Trophoblast cell (in vitro differentiated cells and primary cell): ENCODE data around the gene ST7.

ENCODE experiments used
- DNase-seq, 2 donors: peaks; one replicate each; pipeline ENCODE4 v3.0.0-alpha.2; 2016
- H2AFZ ChIP-seq: 2 replicates; pipeline ENCODE4 v1.6.1; 2013; ENCODE audit warnings: low read length, moderate library complexity, mild to moderate bottlenecking; ENCODE audit not compliant: insufficient read depth, poor library complexity
- H2AK5ac ChIP-seq: 2 replicates; pipeline ENCODE4 v1.6.1; 2013; ENCODE audit warnings: mild to moderate bottlenecking, low read length
- H2BK120ac ChIP-seq: 2 replicates; pipeline ENCODE4 v1.6.1; 2013; ENCODE audit warnings: low read length, mild to moderate bottlenecking, moderate library complexity; ENCODE audit not compliant: insufficient read depth, poor library complexity
- H2BK12ac ChIP-seq: 2 replicates; pipeline ENCODE4 v1.6.1; 2013; ENCODE audit warnings: mild to moderate bottlenecking, low read length, moderate library complexity
- H2BK5ac ChIP-seq: 2 replicates; pipeline ENCODE4 v1.6.1; 2013; ENCODE audit warnings: low read length, low read depth, moderate library complexity, mild to moderate bottlenecking; ENCODE audit not compliant: poor library complexity
- H3K14ac ChIP-seq: 2 replicates; pipeline ENCODE4 v1.6.1; 2013; ENCODE audit warnings: mild to moderate bottlenecking, low read length
- H3K18ac ChIP-seq: 2 replicates; pipeline ENCODE4 v1.6.1; 2013; ENCODE audit warnings: mild to moderate bottlenecking, low read length
- H3K23ac ChIP-seq: 2 replicates; pipeline ENCODE4 v1.6.1; 2013; ENCODE audit warnings: low read length
- H3K27ac ChIP-seq: 2 replicates; pipeline ENCODE4 v1.5.1; 2013; ENCODE audit warnings: low read depth, mild to moderate bottlenecking, inconsistent platforms, low read length, moderate library complexity
- H3K27me3 ChIP-seq: 2 replicates; pipeline ENCODE4 v1.6.1; 2013; ENCODE audit warnings: inconsistent platforms, mild to moderate bottlenecking, low read length, moderate library complexity; ENCODE audit not compliant: insufficient read depth
- H3K36me3 ChIP-seq, 2 experiments: 1 replicate in 1 of 2; 2 replicates in 1 of 2; pipeline ENCODE4 v1.6.1; 2013; ENCODE audit warnings: low read length in 2 of 2, mild to moderate bottlenecking in 2 of 2, moderate library complexity in 1 of 2; ENCODE audit not compliant: insufficient read depth in 2 of 2, control insufficient read depth in 1 of 2
- H3K4ac ChIP-seq: 2 replicates; pipeline ENCODE4 v1.6.1; 2013; ENCODE audit warnings: low read depth, mild to moderate bottlenecking, low read length, moderate library complexity
- H3K4me1 ChIP-seq, 2 experiments: 1 replicate in 1 of 2; 2 replicates in 1 of 2; pipeline ENCODE4 v1.6.1; 2013; ENCODE audit warnings: low read length in 2 of 2, mild to moderate bottlenecking in 2 of 2, moderate library complexity in 1 of 2; ENCODE audit not compliant: insufficient read depth in 2 of 2, control insufficient read depth in 1 of 2
- H3K4me2 ChIP-seq: 2 replicates; pipeline ENCODE4 v1.6.1; 2013; ENCODE audit warnings: inconsistent platforms, mild to moderate bottlenecking, low read length, moderate library complexity
- H3K4me3 ChIP-seq: 2 replicates; pipeline ENCODE4 v1.5.1; 2013; ENCODE audit warnings: mild to moderate bottlenecking, low read depth, low read length, inconsistent platforms
- H3K79me1 ChIP-seq: one replicate; pipeline ENCODE4 v1.6.1; 2013; ENCODE audit warnings: low read length
- H3K79me2 ChIP-seq: 2 replicates; pipeline ENCODE4 v1.6.1; 2013; ENCODE audit warnings: low read length, mild to moderate bottlenecking; ENCODE audit not compliant: control insufficient read depth, insufficient read depth, poor library complexity
- H3K9ac ChIP-seq: 2 replicates; pipeline ENCODE4 v1.6.1; 2013; ENCODE audit warnings: mild to moderate bottlenecking, low read length
- H3K9me3 ChIP-seq: 2 replicates; pipeline ENCODE4 v1.6.1; 2013; ENCODE audit warnings: low read depth, mild to moderate bottlenecking, control low read depth, inconsistent platforms, low read length; ENCODE audit not compliant: insufficient read depth
- H4K12ac ChIP-seq: 2 replicates; pipeline ENCODE4 v1.6.1; 2013; ENCODE audit warnings: low read depth, mild to moderate bottlenecking, low read length, moderate library complexity
- H4K8ac ChIP-seq: 2 replicates; pipeline ENCODE4 v1.6.1; 2013; ENCODE audit warnings: low read depth, mild to moderate bottlenecking, low read length, moderate library complexity
- H4K91ac ChIP-seq: one replicate; pipeline ENCODE4 v1.6.1; 2013; ENCODE audit warnings: low read depth, mild to moderate bottlenecking, low read length, moderate library complexity
- WGBS: extraction: QIAGEN DNeasy Blood & Tissue Kit; methylation state at CpG from one replicate; pipeline ENCODE4 v1.1.7; 2013; ENCODE audit warnings: missing lambda C conversion rate; ENCODE audit not compliant: insufficient read length, insufficient coverage; ENCODE audit errors: extremely low coverage; 5-methylcytosine and 5-hydroxymethylcytosine counted together

ST7 gene

DNA sequence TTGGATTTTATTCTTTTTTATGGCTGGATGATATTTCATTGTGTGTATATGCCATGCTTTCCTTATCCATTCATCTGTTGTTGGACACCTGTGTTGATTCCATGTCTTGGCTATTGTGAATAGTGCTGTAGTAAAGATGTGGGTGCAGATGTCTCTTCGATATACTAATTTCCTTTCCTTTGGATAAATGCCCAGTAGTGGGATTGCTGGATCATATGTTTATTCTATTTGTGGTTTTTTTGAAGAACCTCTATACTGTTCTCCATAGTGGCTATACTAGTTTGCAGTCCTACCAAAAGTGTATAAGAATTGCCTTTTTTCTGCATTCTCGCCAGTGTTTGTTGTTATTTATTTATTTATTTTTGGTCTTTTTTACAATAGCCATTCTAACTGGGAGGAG is 209.8 kb downstream of the ST7 start:
- H3K18ac ChIP-seq, result no peak overlapping the region
- no peak overlapping the region for H3K4ac ChIP-seq
- no peaks in the 10 kb centered on the region for H3K79me1 ChIP-seq
- no peak overlapping the region for H4K12ac ChIP-seq
- DNase-seq, result no peak
- H3K9me3 ChIP-seq, result no peaks in the 10 kb centered on the region
- no peak overlapping the region for H3K27ac ChIP-seq
- no CpG with 5 or more reads among the region's 2 CpGs for WGBS
- H2AFZ ChIP-seq, result no peak overlapping the region
- no peak overlapping the region for H2AK5ac ChIP-seq
- H2BK12ac ChIP-seq, result no peak overlapping the region
- no peaks in the 10 kb centered on the region for H3K36me3 ChIP-seq
- H3K14ac ChIP-seq, result no peak overlapping the region
- H3K4me2 ChIP-seq, result no peak overlapping the region
- no peak overlapping the region for H3K4me3 ChIP-seq
- no peak overlapping the region for H3K23ac ChIP-seq
- no peaks in the 10 kb centered on the region for H3K4me1 ChIP-seq
- no peak overlapping the region for H4K91ac ChIP-seq
- H4K8ac ChIP-seq, result no peak overlapping the region
- H2BK5ac ChIP-seq, result no peak overlapping the region
- H2BK120ac ChIP-seq, result no peak overlapping the region
- H3K27me3 ChIP-seq, result no peaks in the 10 kb centered on the region
- no peaks in the 10 kb centered on the region for H3K79me2 ChIP-seq
- H3K9ac ChIP-seq, result no peak overlapping the region

DNA sequence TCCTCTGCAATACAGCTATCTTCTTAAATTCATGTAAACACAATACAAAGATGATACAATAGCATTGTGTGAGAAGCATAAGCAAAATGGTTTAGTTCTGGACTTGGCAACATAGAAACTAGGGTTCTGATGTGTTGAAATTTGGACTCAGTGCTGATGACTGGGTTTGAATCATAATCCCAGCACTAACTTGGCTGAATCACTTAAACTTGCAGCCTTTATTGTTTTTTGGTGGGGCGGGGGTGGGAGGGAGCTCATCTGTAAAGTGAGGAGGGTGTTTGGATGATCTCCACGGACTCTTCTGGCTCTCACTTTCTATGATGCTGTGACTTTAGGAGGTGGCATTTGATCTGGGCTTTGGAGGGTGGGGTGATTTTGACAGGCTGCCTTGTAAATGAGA is 211.3 kb downstream of the ST7 start:
- H4K8ac ChIP-seq, result no peak overlapping the region
- no peak overlapping the region for H3K14ac ChIP-seq
- H2BK120ac ChIP-seq, result no peak overlapping the region
- no peak overlapping the region for H3K18ac ChIP-seq
- H3K9me3 ChIP-seq, result no peaks in the 10 kb centered on the region
- no peak for DNase-seq
- H3K79me1 ChIP-seq, result no peaks in the 10 kb centered on the region
- H4K91ac ChIP-seq, result no peak overlapping the region
- no CpG with 5 or more reads among the region's 2 CpGs for WGBS
- H3K27me3 ChIP-seq, result no peaks in the 10 kb centered on the region
- H3K9ac ChIP-seq, result no peak overlapping the region
- no peak overlapping the region for H3K4me3 ChIP-seq
- H2AK5ac ChIP-seq, result no peak overlapping the region
- no peaks in the 10 kb centered on the region for H3K36me3 ChIP-seq
- H2AFZ ChIP-seq, result no peak overlapping the region
- H3K79me2 ChIP-seq, result no peaks in the 10 kb centered on the region
- H3K4me1 ChIP-seq, result no peaks in the 10 kb centered on the region
- no peak overlapping the region for H3K27ac ChIP-seq
- H4K12ac ChIP-seq, result no peak overlapping the region
- no peak overlapping the region for H2BK12ac ChIP-seq
- no peak overlapping the region for H3K4ac ChIP-seq
- H2BK5ac ChIP-seq, result no peak overlapping the region
- H3K4me2 ChIP-seq, result no peak overlapping the region
- H3K23ac ChIP-seq, result no peak overlapping the region

DNA sequence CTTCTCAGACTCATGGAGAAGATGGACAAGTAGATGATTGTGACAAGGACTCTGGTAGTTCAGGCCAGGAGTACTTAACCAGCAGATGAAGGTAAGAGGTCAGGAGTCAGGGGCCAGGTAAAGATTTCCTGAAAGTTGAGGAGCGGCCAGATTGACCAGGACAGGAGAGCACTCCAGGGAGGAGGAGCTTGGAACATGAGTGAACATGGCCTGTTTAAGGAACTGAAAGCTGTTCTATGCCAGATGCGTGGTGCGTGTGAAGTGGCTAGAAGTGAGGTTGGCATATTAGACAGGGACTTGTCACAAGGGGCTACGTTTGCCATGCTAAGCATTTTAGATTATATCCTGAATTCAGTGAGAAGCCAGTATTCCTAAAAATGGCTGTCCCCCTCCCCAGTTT is 212.4 kb downstream of the ST7 start:
- H3K14ac ChIP-seq, result no peak overlapping the region
- H3K27ac ChIP-seq, result no peak overlapping the region
- no peak overlapping the region for H3K9ac ChIP-seq
- no peaks in the 10 kb centered on the region for H3K9me3 ChIP-seq
- H3K18ac ChIP-seq, result no peak overlapping the region
- no peak overlapping the region for H3K23ac ChIP-seq
- no peak overlapping the region for H2BK12ac ChIP-seq
- H3K4ac ChIP-seq, result no peak overlapping the region
- no peaks in the 10 kb centered on the region for H3K79me1 ChIP-seq
- H4K91ac ChIP-seq, result no peak overlapping the region
- H2BK120ac ChIP-seq, result no peak overlapping the region
- H3K79me2 ChIP-seq, result no peaks in the 10 kb centered on the region
- no peaks in the 10 kb centered on the region for H3K4me1 ChIP-seq
- H3K36me3 ChIP-seq, result no peaks in the 10 kb centered on the region
- DNase-seq, result no peak
- H2AK5ac ChIP-seq, result no peak overlapping the region
- no peak overlapping the region for H3K4me2 ChIP-seq
- no CpG with 5 or more reads among the region's 4 CpGs for WGBS
- no peak overlapping the region for H4K8ac ChIP-seq
- no peak overlapping the region for H4K12ac ChIP-seq
- H3K4me3 ChIP-seq, result no peak overlapping the region
- H2AFZ ChIP-seq, result no peak overlapping the region
- H2BK5ac ChIP-seq, result no peak overlapping the region
- H3K27me3 ChIP-seq, result no peaks in the 10 kb centered on the region

DNA sequence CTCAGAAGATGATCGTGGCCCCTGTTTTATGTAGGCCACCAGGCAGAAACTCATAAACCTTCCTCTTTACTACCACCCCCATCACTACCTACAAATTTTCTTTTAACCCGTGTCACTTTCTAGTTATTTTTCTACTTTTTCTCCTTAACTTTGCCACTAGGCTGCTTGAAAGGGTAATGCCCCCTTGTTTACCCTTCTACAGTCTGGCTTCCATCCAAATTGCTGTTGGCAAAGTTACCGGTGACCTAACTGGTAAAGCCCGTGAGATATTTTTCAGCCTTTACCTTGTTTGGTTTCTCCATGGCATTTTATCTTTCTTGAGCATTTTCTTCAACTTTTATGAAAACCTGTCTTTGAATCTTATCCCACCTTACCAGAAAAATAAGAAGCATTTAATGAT is 216.6 kb downstream of the ST7 start:
- Histone ChIP-seq H2BK5ac (no peak overlapping the region), H2AFZ (no peak overlapping the region), H3K79me1 (no peaks in the 10 kb centered on the region), H4K12ac (no peak overlapping the region), H4K8ac (no peak overlapping the region), H3K36me3 (no peaks in the 10 kb centered on the region), H3K4me2 (no peak overlapping the region), H3K4me3 (no peak overlapping the region), H2BK12ac (no peak overlapping the region), H4K91ac (no peak overlapping the region), H3K9me3 (no peaks in the 10 kb centered on the region), H2AK5ac (no peak overlapping the region), H3K27ac (no peak overlapping the region), H3K18ac (no peak overlapping the region), H2BK120ac (no peak overlapping the region), H3K4ac (no peak overlapping the region), H3K14ac (no peak overlapping the region), H3K4me1 (no peaks in the 10 kb centered on the region), H3K79me2 (no peaks in the 10 kb centered on the region), H3K27me3 (no peaks in the 10 kb centered on the region), H3K23ac (no peak overlapping the region), H3K9ac (no peak overlapping the region)
- WGBS, result 100% methylated on average over 1 of the region's 4 CpGs
- DNase-seq, result peak in 1 of 2 donors; percentile 48
